Trophoblast cell (in vitro differentiated cells and primary cell): ENCODE results near the gene MIPOL1.
"Not testable (repeated sequence)": the region's sequence is repeated elsewhere in the genome, so short reads cannot be mapped to it uniquely, and the experiment has no call there.

Experiments used
- DNase-seq, 2 donors: peaks; one replicate each; pipeline ENCODE4 v3.0.0-alpha.2; 2016
- H2AFZ ChIP-seq: 2 replicates; pipeline ENCODE4 v1.6.1; 2013; ENCODE audit warnings: low read length, moderate library complexity, mild to moderate bottlenecking; ENCODE audit not compliant: insufficient read depth, poor library complexity
- H2AK5ac ChIP-seq: 2 replicates; pipeline ENCODE4 v1.6.1; 2013; ENCODE audit warnings: mild to moderate bottlenecking, low read length
- H2BK120ac ChIP-seq: 2 replicates; pipeline ENCODE4 v1.6.1; 2013; ENCODE audit warnings: low read length, mild to moderate bottlenecking, moderate library complexity; ENCODE audit not compliant: insufficient read depth, poor library complexity
- H2BK12ac ChIP-seq: 2 replicates; pipeline ENCODE4 v1.6.1; 2013; ENCODE audit warnings: mild to moderate bottlenecking, low read length, moderate library complexity
- H2BK5ac ChIP-seq: 2 replicates; pipeline ENCODE4 v1.6.1; 2013; ENCODE audit warnings: low read length, low read depth, moderate library complexity, mild to moderate bottlenecking; ENCODE audit not compliant: poor library complexity
- H3K14ac ChIP-seq: 2 replicates; pipeline ENCODE4 v1.6.1; 2013; ENCODE audit warnings: mild to moderate bottlenecking, low read length
- H3K18ac ChIP-seq: 2 replicates; pipeline ENCODE4 v1.6.1; 2013; ENCODE audit warnings: mild to moderate bottlenecking, low read length
- H3K23ac ChIP-seq: 2 replicates; pipeline ENCODE4 v1.6.1; 2013; ENCODE audit warnings: low read length
- H3K27ac ChIP-seq: 2 replicates; pipeline ENCODE4 v1.5.1; 2013; ENCODE audit warnings: low read depth, mild to moderate bottlenecking, inconsistent platforms, low read length, moderate library complexity
- H3K27me3 ChIP-seq: 2 replicates; pipeline ENCODE4 v1.6.1; 2013; ENCODE audit warnings: inconsistent platforms, mild to moderate bottlenecking, low read length, moderate library complexity; ENCODE audit not compliant: insufficient read depth
- H3K36me3 ChIP-seq, 2 experiments: 1 replicate in 1 of 2; 2 replicates in 1 of 2; pipeline ENCODE4 v1.6.1; 2013; ENCODE audit warnings: low read length in 2 of 2, mild to moderate bottlenecking in 2 of 2, moderate library complexity in 1 of 2; ENCODE audit not compliant: insufficient read depth in 2 of 2, control insufficient read depth in 1 of 2
- H3K4ac ChIP-seq: 2 replicates; pipeline ENCODE4 v1.6.1; 2013; ENCODE audit warnings: low read depth, mild to moderate bottlenecking, low read length, moderate library complexity
- H3K4me1 ChIP-seq, 2 experiments: 1 replicate in 1 of 2; 2 replicates in 1 of 2; pipeline ENCODE4 v1.6.1; 2013; ENCODE audit warnings: low read length in 2 of 2, mild to moderate bottlenecking in 2 of 2, moderate library complexity in 1 of 2; ENCODE audit not compliant: insufficient read depth in 2 of 2, control insufficient read depth in 1 of 2
- H3K4me2 ChIP-seq: 2 replicates; pipeline ENCODE4 v1.6.1; 2013; ENCODE audit warnings: inconsistent platforms, mild to moderate bottlenecking, low read length, moderate library complexity
- H3K4me3 ChIP-seq: 2 replicates; pipeline ENCODE4 v1.5.1; 2013; ENCODE audit warnings: mild to moderate bottlenecking, low read depth, low read length, inconsistent platforms
- H3K79me1 ChIP-seq: one replicate; pipeline ENCODE4 v1.6.1; 2013; ENCODE audit warnings: low read length
- H3K79me2 ChIP-seq: 2 replicates; pipeline ENCODE4 v1.6.1; 2013; ENCODE audit warnings: low read length, mild to moderate bottlenecking; ENCODE audit not compliant: control insufficient read depth, insufficient read depth, poor library complexity
- H3K9ac ChIP-seq: 2 replicates; pipeline ENCODE4 v1.6.1; 2013; ENCODE audit warnings: mild to moderate bottlenecking, low read length
- H3K9me3 ChIP-seq: 2 replicates; pipeline ENCODE4 v1.6.1; 2013; ENCODE audit warnings: low read depth, mild to moderate bottlenecking, control low read depth, inconsistent platforms, low read length; ENCODE audit not compliant: insufficient read depth
- H4K12ac ChIP-seq: 2 replicates; pipeline ENCODE4 v1.6.1; 2013; ENCODE audit warnings: low read depth, mild to moderate bottlenecking, low read length, moderate library complexity
- H4K8ac ChIP-seq: 2 replicates; pipeline ENCODE4 v1.6.1; 2013; ENCODE audit warnings: low read depth, mild to moderate bottlenecking, low read length, moderate library complexity
- H4K91ac ChIP-seq: one replicate; pipeline ENCODE4 v1.6.1; 2013; ENCODE audit warnings: low read depth, mild to moderate bottlenecking, low read length, moderate library complexity
- WGBS: extraction: QIAGEN DNeasy Blood & Tissue Kit; methylation state at CpG from one replicate; pipeline ENCODE4 v1.1.7; 2013; ENCODE audit warnings: missing lambda C conversion rate; ENCODE audit not compliant: insufficient read length, insufficient coverage; ENCODE audit errors: extremely low coverage; 5-methylcytosine and 5-hydroxymethylcytosine counted together

Gene MIPOL1

DNA sequence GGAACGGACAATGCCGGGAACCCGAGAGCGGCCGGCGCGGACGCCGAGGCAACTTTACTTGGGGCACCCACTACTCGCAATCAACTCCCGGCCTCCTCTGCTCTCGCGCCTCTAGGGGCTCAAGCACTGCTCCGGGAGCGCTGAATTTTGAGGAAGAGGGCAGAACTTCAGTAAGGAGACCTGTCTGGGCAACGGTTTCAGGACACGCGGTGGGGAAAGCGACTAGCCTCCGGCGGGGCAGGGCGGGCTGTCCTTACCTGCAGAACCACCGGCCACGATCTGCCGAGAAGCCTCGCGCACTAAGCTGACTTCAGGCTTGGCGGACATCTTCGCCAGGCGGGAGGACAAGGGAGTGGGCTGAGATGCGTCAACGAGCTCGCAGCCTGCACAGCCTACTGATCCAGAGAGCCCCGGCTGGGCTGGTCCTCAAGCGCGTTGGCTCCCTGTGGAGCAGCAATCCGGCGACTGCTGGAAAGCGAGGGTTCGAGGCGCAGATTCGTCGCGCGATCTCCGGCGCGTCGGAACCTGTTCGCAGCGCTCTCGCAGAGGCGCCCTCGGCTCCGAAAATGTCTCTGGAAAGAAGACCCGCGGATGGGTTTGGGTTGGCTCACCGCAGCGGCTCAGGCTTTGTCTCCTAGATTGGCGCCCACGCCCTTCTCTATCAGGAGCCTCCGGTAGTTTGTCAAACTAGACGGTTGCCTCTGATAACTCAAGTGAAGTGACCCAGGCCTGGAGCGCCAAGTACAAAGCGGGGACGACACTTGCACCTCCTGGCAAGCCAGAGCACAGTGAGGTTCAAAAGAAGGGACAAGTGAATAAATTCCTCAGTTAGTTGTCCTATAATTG lies 25.5 kb upstream of the MIPOL1 start, which contains the start of gene SLC25A21:
Gene SLC25A21 (minus strand): TSS at position 583 of the 846 bp plus-strand sequence.
- peak within 1 kb of the TSS; percentile 86 for H3K14ac ChIP-seq
- H3K23ac ChIP-seq: no peak within 1 kb of the TSS
- H3K18ac ChIP-seq: peak within 1 kb of the TSS; percentile 24
- DNase-seq: peak in 1 of 2 donors; percentile 1
- H2BK120ac ChIP-seq: peak within 1 kb of the TSS; percentile 89
- H2BK5ac ChIP-seq: peak within 1 kb of the TSS; percentile 7
- H2AFZ ChIP-seq: peak within 1 kb of the TSS; percentile 46
- no peak within 1 kb of the TSS for H2BK12ac ChIP-seq
- no CpG with 5 or more reads among the region's 66 CpGs for WGBS
- no peak within 1 kb of the TSS for H2AK5ac ChIP-seq
- peak within 1 kb of the TSS; percentile 56 for H4K12ac ChIP-seq
- H3K4me3 ChIP-seq: peak within 1 kb of the TSS; percentile 79
- H3K4ac ChIP-seq: no peak within 1 kb of the TSS
- H3K4me2 ChIP-seq: peak within 1 kb of the TSS; percentile 88
- H3K4me1 ChIP-seq: no peaks in the 10 kb centered on the region
- peaks cover 6% of the 10 kb centered on the region for H3K79me1 ChIP-seq
- H3K27ac ChIP-seq: peak within 1 kb of the TSS; percentile 29
- peak within 1 kb of the TSS; percentile 79 for H3K9ac ChIP-seq
- H3K36me3 ChIP-seq: no peaks in the 10 kb centered on the region
- H3K79me2 ChIP-seq: peaks cover 6% of the 10 kb centered on the region
- H3K27me3 ChIP-seq: no peaks in the 10 kb centered on the region
- peak within 1 kb of the TSS; percentile 30 for H4K91ac ChIP-seq
- no peaks in the 10 kb centered on the region for H3K9me3 ChIP-seq
- H4K8ac ChIP-seq: peak within 1 kb of the TSS; percentile 97

DNA sequence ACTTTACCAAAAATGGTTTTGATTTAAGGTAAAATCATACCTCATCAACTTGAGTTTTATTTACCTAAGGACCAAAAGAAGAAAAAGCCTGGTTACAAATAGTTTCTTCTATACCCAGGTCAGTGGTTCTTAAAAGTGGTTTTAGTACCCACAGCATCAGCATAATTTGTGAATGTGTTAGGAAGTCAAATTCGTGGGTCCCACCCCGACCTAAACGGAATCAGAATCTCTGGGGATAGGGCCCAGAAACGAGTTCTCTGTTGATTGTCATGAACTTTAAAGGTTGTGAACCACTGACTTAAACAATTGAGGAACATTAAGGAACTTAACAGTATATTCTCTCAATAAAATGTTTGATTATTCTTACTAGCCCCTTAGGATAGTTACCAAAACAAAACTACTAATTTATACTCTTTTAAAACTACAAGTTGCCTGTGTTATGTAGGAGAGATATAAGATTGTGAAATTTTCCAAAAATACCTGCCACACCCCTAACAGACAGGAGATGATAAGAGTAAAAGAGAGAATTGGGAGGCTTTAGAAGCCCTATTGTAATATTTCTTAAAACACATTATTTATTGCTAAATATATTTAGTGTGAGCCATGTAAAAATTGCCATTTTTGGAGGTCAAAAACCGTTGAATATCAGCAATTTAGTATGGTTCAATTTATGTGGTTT lies 24.7 kb upstream of the MIPOL1 start:
- no peak overlapping the region for H3K18ac ChIP-seq
- no peak for DNase-seq
- H2BK5ac ChIP-seq: no peak overlapping the region
- no peak overlapping the region for H3K9ac ChIP-seq
- H3K14ac ChIP-seq: no peak overlapping the region
- H3K27ac ChIP-seq: no peak overlapping the region
- H3K4me1 ChIP-seq: no peaks in the 10 kb centered on the region
- H3K4me3 ChIP-seq: no peak overlapping the region
- no peaks in the 10 kb centered on the region for H3K27me3 ChIP-seq
- H2AFZ ChIP-seq: no peak overlapping the region
- no peak overlapping the region for H4K12ac ChIP-seq
- no peaks in the 10 kb centered on the region for H3K36me3 ChIP-seq
- no peak overlapping the region for H4K8ac ChIP-seq
- H2AK5ac ChIP-seq: no peak overlapping the region
- no peak overlapping the region for H3K4ac ChIP-seq
- H3K79me1 ChIP-seq: peaks cover 6% of the 10 kb centered on the region
- peaks cover 6% of the 10 kb centered on the region for H3K79me2 ChIP-seq
- WGBS: no CpG with 5 or more reads among the region's 5 CpGs
- H3K23ac ChIP-seq: no peak overlapping the region
- H4K91ac ChIP-seq: no peak overlapping the region
- no peaks in the 10 kb centered on the region for H3K9me3 ChIP-seq
- no peak overlapping the region for H2BK12ac ChIP-seq
- H2BK120ac ChIP-seq: no peak overlapping the region
- no peak overlapping the region for H3K4me2 ChIP-seq

GRCh38 chr14:37179896-37180502 lies 17.7 kb upstream of the MIPOL1 start:
- H3K36me3 ChIP-seq: no peaks in the 10 kb centered on the region
- no peak overlapping the region for H3K14ac ChIP-seq
- no peak overlapping the region for H3K18ac ChIP-seq
- no peak overlapping the region for H3K4me3 ChIP-seq
- no peak overlapping the region for H4K91ac ChIP-seq
- WGBS: no CpG with 5 or more reads among the region's 4 CpGs
- H3K9me3 ChIP-seq: no peaks in the 10 kb centered on the region
- H3K4me1 ChIP-seq: no peaks in the 10 kb centered on the region
- no peak overlapping the region for H4K12ac ChIP-seq
- H3K27me3 ChIP-seq: no peaks in the 10 kb centered on the region
- H2BK12ac ChIP-seq: no peak overlapping the region
- no peak overlapping the region for H3K27ac ChIP-seq
- H3K79me1 ChIP-seq: no peaks in the 10 kb centered on the region
- DNase-seq: no peak
- no peak overlapping the region for H3K9ac ChIP-seq
- H2BK5ac ChIP-seq: no peak overlapping the region
- H3K4me2 ChIP-seq: no peak overlapping the region
- no peak overlapping the region for H2BK120ac ChIP-seq
- H3K23ac ChIP-seq: no peak overlapping the region
- no peak overlapping the region for H2AK5ac ChIP-seq
- no peak overlapping the region for H2AFZ ChIP-seq
- H4K8ac ChIP-seq: no peak overlapping the region
- H3K79me2 ChIP-seq: no peaks in the 10 kb centered on the region
- no peak overlapping the region for H3K4ac ChIP-seq

- H4K12ac ChIP-seq, H3K27ac ChIP-seq, H3K4me3 ChIP-seq, H2BK12ac ChIP-seq, H4K91ac ChIP-seq, H3K23ac ChIP-seq, H2BK5ac ChIP-seq, H3K14ac ChIP-seq, H3K79me2 ChIP-seq, H3K36me3 ChIP-seq, H3K4ac ChIP-seq, DNase-seq, H4K8ac ChIP-seq, H3K18ac ChIP-seq, H3K4me1 ChIP-seq, H2AK5ac ChIP-seq, H3K9ac ChIP-seq, H3K27me3 ChIP-seq, H3K4me2 ChIP-seq, H3K9me3 ChIP-seq, H2AFZ ChIP-seq, H2BK120ac ChIP-seq, H3K79me1 ChIP-seq: not testable (repeated sequence)
- WGBS: no CpG with 5 or more reads among the region's 7 CpGs
Measured at GRCh38 chr14:37180886-37181285, 16.9 kb upstream of the MIPOL1 start.
